ENCODE results near the gene FADS1.

Gene FADS1

GRCh38 chr11:61751384-61751783 lies 65.4 kb downstream of the FADS1 start:
- Histone ChIP-seq H3K9ac (ENCODE audit: low read length) (no peak overlapping the region), H3K27me3 (ENCODE audit: control insufficient read depth, insufficient read depth, low read length) (peaks cover 6% of the 10 kb centered on the region), H3K27ac (ENCODE audit: low read depth, low read length) (no peak overlapping the region), H3K4me3 (ENCODE audit: low read length) (no peak overlapping the region), H3K4me1 (ENCODE audit: control insufficient read depth, insufficient read depth, low read length) (no peaks in the 10 kb centered on the region), H3K36me3 (ENCODE audit: control insufficient read depth, insufficient read depth, low read length) (no peaks in the 10 kb centered on the region)

- no peak overlapping the region for H3K4me3 ChIP-seq (ENCODE audit: low read length)
- H3K27ac ChIP-seq (ENCODE audit: low read depth, low read length) = no peak overlapping the region
- H3K36me3 ChIP-seq (ENCODE audit: control insufficient read depth, insufficient read depth, low read length) = no peaks in the 10 kb centered on the region
- H3K9ac ChIP-seq (ENCODE audit: low read length) = no peak overlapping the region
- H3K27me3 ChIP-seq (ENCODE audit: control insufficient read depth, insufficient read depth, low read length) = peaks cover 6% of the 10 kb centered on the region
- no peaks in the 10 kb centered on the region for H3K4me1 ChIP-seq (ENCODE audit: control insufficient read depth, insufficient read depth, low read length)
Observed at GRCh38 chr11:61750631-61751273, 66.1 kb downstream of the FADS1 start.
